ENCODE results near the gene ARCN1. TPM values are rescaled to one million over a fixed set of nuclear protein-coding genes. Genes with fewer than 3 reads are reported as not detected.

ARCN1 gene
- total and polyA plus RNA-seq, 3 experiments from 2014 or later, result 148 to 154 (median 149) TPM

- POLR2A ChIA-PET, result no interaction called here
- CTCF ChIA-PET, result no interaction called here
- H3K27me3 Mint-ChIP-seq, result peaks cover 0 to 1% of the 10 kb centered on the region in 2 donors
Measured at GRCh38 chr11:118633979-118634378, 61.8 kb downstream of the ARCN1 start.

GRCh38 chr11:118634431-118635236 is 62.4 kb downstream of the ARCN1 start:
- no peaks in the 10 kb centered on the region for H3K9me3 Mint-ChIP-seq
- peaks cover 0 to 4% (median 0%) of the 10 kb centered on the region in 3 donors for H3K4me1 Mint-ChIP-seq
- CTCF ChIA-PET, result interaction anchor here (1.1 kb wide), 1 partner anchor 26 kb away, joined by 3 read pairs; no protein-coding TSS in a partner anchor
- H3K36me3 Mint-ChIP-seq, result no peaks in the 10 kb centered on the region
- no peak overlapping the region for H3K27ac ChIP-seq (ENCODE audit: low read depth, low read length)
- no peak overlapping the region for H3K4me3 ChIP-seq (ENCODE audit: low read length)
- H3K27me3 ChIP-seq (ENCODE audit: insufficient read depth, low read length, poor library complexity, severe bottlenecking), result no peaks in the 10 kb centered on the region
- peaks cover 0 to 1% of the 10 kb centered on the region in 2 donors for H3K27me3 Mint-ChIP-seq
- H3K4me1 ChIP-seq (ENCODE audit: insufficient read depth, low read length), result no peaks in the 10 kb centered on the region
- no peak for DNase-seq
- H3K27ac Mint-ChIP-seq, result peak overlapping the region in 1 of 8 donors; percentile 29
- POLR2A ChIA-PET, result no interaction called here
- no peaks in the 10 kb centered on the region for H3K9me3 ChIP-seq (ENCODE audit: low read length)
- no peaks in the 10 kb centered on the region for H3K36me3 ChIP-seq (ENCODE audit: insufficient read depth, low read length)
- peak overlapping the region in 2 of 7 donors; percentile 32 to 34 for H3K4me3 Mint-ChIP-seq

More at GRCh38 chr11:118633979-118634378, 61.8 kb downstream of the ARCN1 start:
- H3K4me1 ChIP-seq (ENCODE audit: insufficient read depth, low read length), result no peaks in the 10 kb centered on the region
- H3K4me3 ChIP-seq (ENCODE audit: low read length), result no peak overlapping the region
- no peaks in the 10 kb centered on the region for H3K9me3 ChIP-seq (ENCODE audit: low read length)
- no peak for DNase-seq
- Mint-ChIP-seq H3K4me1 (peaks cover 0 to 4% (median 0%) of the 10 kb centered on the region in 3 donors), H3K36me3 (no peaks in the 10 kb centered on the region), H3K9me3 (no peaks in the 10 kb centered on the region), H3K27ac (no peak overlapping the region), H3K4me3 (peak overlapping the region in 1 of 7 donors; percentile 10)
- no peaks in the 10 kb centered on the region for H3K36me3 ChIP-seq (ENCODE audit: insufficient read depth, low read length)
- H3K27ac ChIP-seq (ENCODE audit: low read depth, low read length), result no peak overlapping the region
- no peaks in the 10 kb centered on the region for H3K27me3 ChIP-seq (ENCODE audit: insufficient read depth, low read length, poor library complexity, severe bottlenecking)

GRCh38 chr11:118635237-118635591 is 63.0 kb downstream of the ARCN1 start:
- Histone ChIP-seq H3K4me1 (ENCODE audit: insufficient read depth, low read length) (no peaks in the 10 kb centered on the region), H3K27me3 (ENCODE audit: insufficient read depth, low read length, poor library complexity, severe bottlenecking) (no peaks in the 10 kb centered on the region), H3K9me3 (ENCODE audit: low read length) (no peaks in the 10 kb centered on the region), H3K27ac (ENCODE audit: low read depth, low read length) (no peak overlapping the region), H3K36me3 (ENCODE audit: insufficient read depth, low read length) (no peaks in the 10 kb centered on the region), H3K4me3 (ENCODE audit: low read length) (no peak overlapping the region)
- Mint-ChIP-seq H3K27me3 (peaks cover 0 to 1% of the 10 kb centered on the region in 2 donors), H3K27ac (no peak overlapping the region), H3K36me3 (no peaks in the 10 kb centered on the region), H3K9me3 (no peaks in the 10 kb centered on the region), H3K4me3 (no peak overlapping the region), H3K4me1 (peaks cover 0 to 4% (median 0%) of the 10 kb centered on the region in 3 donors)
- DNase-seq, result no peak
- POLR2A ChIA-PET, result no interaction called here
- CTCF ChIA-PET, result interaction anchor here (1.1 kb wide), 1 partner anchor 25 kb away, joined by 3 read pairs; no protein-coding TSS in a partner anchor

- no peaks in the 10 kb centered on the region for H3K27me3 ChIP-seq (ENCODE audit: insufficient read depth, low read length, poor library complexity, severe bottlenecking)
- Mint-ChIP-seq H3K4me3 (no peak overlapping the region), H3K27me3 (peaks cover 0 to 1% of the 10 kb centered on the region in 2 donors), H3K36me3 (no peaks in the 10 kb centered on the region), H3K27ac (no peak overlapping the region), H3K4me1 (peaks cover 0 to 4% (median 0%) of the 10 kb centered on the region in 3 donors), H3K9me3 (no peaks in the 10 kb centered on the region)
- CTCF ChIA-PET, result interaction anchor here (1.1 kb wide), 1 partner anchor 25 kb away, joined by 3 read pairs; no protein-coding TSS in a partner anchor
- H3K36me3 ChIP-seq (ENCODE audit: insufficient read depth, low read length), result no peaks in the 10 kb centered on the region
- H3K27ac ChIP-seq (ENCODE audit: low read depth, low read length), result no peak overlapping the region
- DNase-seq, result no peak
- no peaks in the 10 kb centered on the region for H3K9me3 ChIP-seq (ENCODE audit: low read length)
- H3K4me3 ChIP-seq (ENCODE audit: low read length), result no peak overlapping the region
- POLR2A ChIA-PET, result no interaction called here
- H3K4me1 ChIP-seq (ENCODE audit: insufficient read depth, low read length), result no peaks in the 10 kb centered on the region
Measured at GRCh38 chr11:118635642-118636041, 63.4 kb downstream of the ARCN1 start.

DNA sequence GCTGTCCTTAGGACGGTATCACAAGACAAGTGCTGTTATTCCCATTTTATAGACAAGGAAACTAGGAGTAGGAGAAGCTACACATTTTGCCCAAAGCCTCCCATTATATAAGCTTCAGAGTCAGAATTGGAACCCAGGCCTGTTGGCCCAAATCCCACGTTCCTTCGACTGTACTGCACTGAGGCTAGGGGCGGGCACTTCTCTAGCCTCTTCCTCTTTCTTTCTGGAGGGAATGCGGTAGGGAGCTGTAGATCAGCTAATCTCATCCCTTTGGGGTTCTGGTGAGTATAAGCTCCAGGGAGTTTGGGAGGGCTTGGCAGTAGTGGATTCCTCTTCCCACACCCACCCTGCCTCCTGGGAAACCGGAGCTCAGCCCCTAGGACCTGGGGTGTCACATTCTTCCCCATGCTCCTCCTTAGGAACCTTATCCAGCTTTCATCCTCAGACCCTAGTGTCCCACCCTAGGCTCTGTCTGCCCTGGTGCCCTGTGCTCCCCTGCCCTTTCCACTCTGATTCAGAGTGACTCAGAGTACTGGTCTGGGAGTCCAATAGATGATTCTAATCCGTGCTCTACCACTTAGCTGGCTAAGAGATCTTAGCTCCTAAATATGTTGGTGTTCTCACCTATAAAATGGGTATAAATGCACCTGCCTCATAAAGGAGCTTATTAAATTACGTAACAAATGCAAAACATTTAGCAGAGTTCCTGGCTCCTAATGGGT is 64.5 kb downstream of the ARCN1 start:
- POLR2A ChIA-PET, result no interaction called here

GRCh38 chr11:118638726-118639125 is 66.5 kb downstream of the ARCN1 start:
- ChIA-PET POLR2A (no interaction called here), CTCF (no interaction called here)
- peaks cover 0 to 1% of the 10 kb centered on the region in 2 donors for H3K27me3 Mint-ChIP-seq

More for the DNA sequence above, 64.5 kb downstream of the ARCN1 start:
- DNase-seq, result no peak
- CTCF ChIA-PET, result interaction anchor here (0.7 to 1.1 kb wide), 4 partner anchors 23 to 465 kb away, joined by 3 to 4 read pairs (median 3); partner anchors contain the start of gene UPK2
- Histone ChIP-seq H3K27me3 (ENCODE audit: insufficient read depth, low read length, poor library complexity, severe bottlenecking) (no peaks in the 10 kb centered on the region), H3K9me3 (ENCODE audit: low read length) (no peaks in the 10 kb centered on the region), H3K4me1 (ENCODE audit: insufficient read depth, low read length) (no peaks in the 10 kb centered on the region), H3K4me3 (ENCODE audit: low read length) (no peak overlapping the region), H3K27ac (ENCODE audit: low read depth, low read length) (no peak overlapping the region), H3K36me3 (ENCODE audit: insufficient read depth, low read length) (no peaks in the 10 kb centered on the region)
- H3K36me3 Mint-ChIP-seq, result no peaks in the 10 kb centered on the region
- peak overlapping the region in 1 of 7 donors; percentile 3 for H3K4me3 Mint-ChIP-seq
- peaks cover 0 to 1% of the 10 kb centered on the region in 2 donors for H3K27me3 Mint-ChIP-seq
- H3K9me3 Mint-ChIP-seq, result no peaks in the 10 kb centered on the region
- H3K27ac Mint-ChIP-seq, result no peak overlapping the region
- peaks cover 0 to 4% (median 0%) of the 10 kb centered on the region in 3 donors for H3K4me1 Mint-ChIP-seq

GRCh38 chr11:118639899-118640298 is 67.7 kb downstream of the ARCN1 start:
- no peaks in the 10 kb centered on the region for H3K36me3 ChIP-seq (ENCODE audit: insufficient read depth, low read length)
- H3K4me1 Mint-ChIP-seq, result no peaks in the 10 kb centered on the region
- H3K27ac Mint-ChIP-seq, result peak overlapping the region in 2 of 8 donors; percentile 43 to 66
- no peaks in the 10 kb centered on the region for H3K27me3 ChIP-seq (ENCODE audit: insufficient read depth, low read length, poor library complexity, severe bottlenecking)
- ChIA-PET CTCF (interaction anchor here (1.2 kb wide), 1 partner anchor 50 kb away, joined by 3 read pairs; no protein-coding TSS in a partner anchor), POLR2A (no interaction called here)
- H3K4me1 ChIP-seq (ENCODE audit: insufficient read depth, low read length), result no peaks in the 10 kb centered on the region
- H3K27ac ChIP-seq (ENCODE audit: low read depth, low read length), result no peak overlapping the region
- no peaks in the 10 kb centered on the region for H3K9me3 ChIP-seq (ENCODE audit: low read length)
- H3K4me3 Mint-ChIP-seq, result no peak overlapping the region
- no peaks in the 10 kb centered on the region for H3K9me3 Mint-ChIP-seq
- H3K27me3 Mint-ChIP-seq, result peaks cover 0 to 1% of the 10 kb centered on the region in 2 donors
- DNase-seq, result no peak
- no peak overlapping the region for H3K4me3 ChIP-seq (ENCODE audit: low read length)
- no peaks in the 10 kb centered on the region for H3K36me3 Mint-ChIP-seq

More at GRCh38 chr11:118638726-118639125, 66.5 kb downstream of the ARCN1 start:
- H3K27ac Mint-ChIP-seq, result no peak overlapping the region
- no peaks in the 10 kb centered on the region for H3K27me3 ChIP-seq (ENCODE audit: insufficient read depth, low read length, poor library complexity, severe bottlenecking)
- H3K4me3 Mint-ChIP-seq, result no peak overlapping the region
- H3K4me3 ChIP-seq (ENCODE audit: low read length), result no peak overlapping the region
- peaks cover 0 to 4% (median 0%) of the 10 kb centered on the region in 3 donors for H3K4me1 Mint-ChIP-seq
- H3K4me1 ChIP-seq (ENCODE audit: insufficient read depth, low read length), result no peaks in the 10 kb centered on the region
- no peaks in the 10 kb centered on the region for H3K36me3 ChIP-seq (ENCODE audit: insufficient read depth, low read length)
- no peak overlapping the region for H3K27ac ChIP-seq (ENCODE audit: low read depth, low read length)
- DNase-seq, result no peak
- no peaks in the 10 kb centered on the region for H3K36me3 Mint-ChIP-seq
- no peaks in the 10 kb centered on the region for H3K9me3 ChIP-seq (ENCODE audit: low read length)
- no peaks in the 10 kb centered on the region for H3K9me3 Mint-ChIP-seq

Measured in CD8-positive, alpha-beta memory T cell (primary cell).